Left cardiac atrium (tissue), 2 donors: ENCODE measurements around the gene NTSR1. TPM values are rescaled to one million over a fixed set of nuclear protein-coding genes. Genes with fewer than 3 reads are reported as not detected.

Experiments
- total RNA-seq, 2 donors: library from RNA; stranded (reverse); fragmentation: NEBNext Ultra II Directional; extraction: Animal tissue kit (Norgen Biotek cat#: 25700); gene quantifications; one replicate each; pipeline ENCODE4 v1.2.1, GENCODE V29; 2021
- donor health status: DM: no; HTN: yes; CAD: no; lungs with severe emphysema.
- donor health status: DM: yes; HTN: yes; CAD: no.

The NTSR1 gene
- total RNA-seq, 2 donors from 2014 or later, result not detected

Other genes starting within 250 kb of the NTSR1 start
- gene GATA5, start 232.8 kb upstream of the NTSR1 start, total RNA-seq, result 1 to 10 TPM; 4.3 to 9.3 TPM
- gene SLCO4A1, start 66.3 kb upstream of the NTSR1 start, total RNA-seq, result 10 to 100 TPM; 15.1 to 35.5 TPM
- gene MRGBP, start 87.6 kb downstream of the NTSR1 start, total RNA-seq, result 1 to 10 TPM; 8.9 TPM
- gene OGFR, start 96.0 kb downstream of the NTSR1 start, total RNA-seq, result 10 to 100 TPM; 23.3 to 23.6 TPM
- gene COL9A3, start 108.2 kb downstream of the NTSR1 start, total RNA-seq, result 1 to 10 TPM; 4.0 to 4.7 TPM
- 1 to 10 TPM; 6.4 to 8.4 TPM for gene TCFL5, start 153.0 kb downstream of the NTSR1 start, total RNA-seq
- gene DIDO1, start 217.7 kb downstream of the NTSR1 start, total RNA-seq, result 10 to 100 TPM; 33.8 to 39.1 TPM
- 10 to 100 TPM; 16.8 to 20.2 TPM for gene GID8, start 229.3 kb downstream of the NTSR1 start, total RNA-seq
- gene SLC17A9, start 243.9 kb downstream of the NTSR1 start, total RNA-seq, result 1 to 10 TPM; 2.1 to 5.7 TPM